ENCODE measurements around the gene RAB40AL. TPM values are rescaled to one million over a fixed set of nuclear protein-coding genes. Genes with fewer than 3 reads are reported as not detected.
"Not testable (repeated sequence)": the region's sequence is repeated elsewhere in the genome, so short reads cannot be mapped to it uniquely, and the experiment has no call there.

RAB40AL gene
- total RNA-seq, 2 experiments from 2014 or later: 0.21 TPM; not detected in 1

DNA sequence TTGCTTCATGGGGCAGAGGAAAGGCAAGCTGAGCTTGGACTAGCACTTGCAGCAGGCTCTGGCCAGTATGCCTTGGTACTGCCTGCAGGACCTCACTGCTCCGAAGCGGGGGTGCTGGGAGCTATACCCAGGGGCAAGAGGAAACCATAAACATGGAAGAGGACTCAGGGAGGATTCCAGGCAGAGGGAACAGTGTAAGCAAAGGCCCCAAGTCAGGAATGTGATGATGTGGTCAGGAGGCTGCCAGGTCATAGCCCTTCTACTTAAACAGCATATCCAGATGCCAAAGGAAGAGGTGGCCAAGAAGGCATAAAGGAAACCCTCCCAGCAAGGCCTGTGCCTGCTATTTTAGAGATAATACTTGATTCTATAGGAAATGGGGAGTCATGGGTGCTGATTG lies 31.1 kb downstream of the RAB40AL start:
- Mint-ChIP-seq H3K4me3 (no peak overlapping the region), H3K36me3 (peaks cover 2% of the 10 kb centered on the region), H3K9me3 (peaks cover 15% of the 10 kb centered on the region), H3K4me1 (no peaks in the 10 kb centered on the region), H3K27ac (no peak overlapping the region), H3K27me3 (peaks cover under 1% of the 10 kb centered on the region)
- no peak for DNase-seq

DNA sequence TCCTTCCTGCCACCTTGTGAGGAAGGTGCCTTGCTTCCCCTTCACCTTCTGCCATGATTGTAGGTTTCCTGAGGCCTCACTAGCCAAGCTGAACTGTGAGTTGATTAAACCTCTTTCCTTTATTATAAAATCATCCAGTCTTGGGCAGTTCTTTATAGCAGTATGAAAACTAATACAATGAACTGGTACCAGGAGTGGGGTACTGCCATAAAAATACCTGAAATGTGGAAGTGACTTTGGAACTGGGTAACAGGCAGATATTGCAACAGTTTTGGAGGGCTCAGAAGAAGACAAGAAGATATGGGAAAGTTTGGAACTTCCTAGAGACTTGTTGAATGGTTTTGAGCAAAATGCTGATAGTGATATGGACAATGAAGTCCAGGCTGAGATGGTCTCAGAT lies 34.5 kb downstream of the RAB40AL start:
- not testable (repeated sequence) for H3K36me3 Mint-ChIP-seq, H3K27me3 Mint-ChIP-seq, H3K4me1 Mint-ChIP-seq, H3K27ac Mint-ChIP-seq, DNase-seq, H3K4me3 Mint-ChIP-seq
- H3K9me3 Mint-ChIP-seq: peaks cover 21% of the 10 kb centered on the region

DNA sequence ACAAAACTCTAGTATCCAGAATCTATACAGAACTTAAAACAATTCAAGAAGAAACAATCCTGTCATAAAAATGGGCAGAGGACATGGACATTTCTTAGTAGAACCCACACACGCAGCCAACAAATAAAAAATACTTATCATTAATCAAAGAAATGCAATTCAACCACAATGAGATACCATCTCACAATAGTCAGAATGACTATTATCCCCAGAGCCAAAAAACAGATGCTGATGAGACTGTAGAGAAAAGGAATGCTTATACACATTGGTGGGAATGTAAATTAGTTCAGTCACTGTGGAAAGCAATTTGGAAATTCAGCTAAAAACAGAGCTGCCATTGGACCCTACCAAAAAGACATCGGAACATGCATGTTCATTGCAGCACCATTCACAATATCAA lies 37.9 kb downstream of the RAB40AL start:
- Mint-ChIP-seq H3K27me3 (peaks cover 5% of the 10 kb centered on the region), H3K9me3 (peaks cover 13% of the 10 kb centered on the region), H3K4me3 (no peak overlapping the region), H3K36me3 (peaks cover 2% of the 10 kb centered on the region), H3K27ac (no peak overlapping the region), H3K4me1 (no peaks in the 10 kb centered on the region)
- no peak for DNase-seq

DNA sequence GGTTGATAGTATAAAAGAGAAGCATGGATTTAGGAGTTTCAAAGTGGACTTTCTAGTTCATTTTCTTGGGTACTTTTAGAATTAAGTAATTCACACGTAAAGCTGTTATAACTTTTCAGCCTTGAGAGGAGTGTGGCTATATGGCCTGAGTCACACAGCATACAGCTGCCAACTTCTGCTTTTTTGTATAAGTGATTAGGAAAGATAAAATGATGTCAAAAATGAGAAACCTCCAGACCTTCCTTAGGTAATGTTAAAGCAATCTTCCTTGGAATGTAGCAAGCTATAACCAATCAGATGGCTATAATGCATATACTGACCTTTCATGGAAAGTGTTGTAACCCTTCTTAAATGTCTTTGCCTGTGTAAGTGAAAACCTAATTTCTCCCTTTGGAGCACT lies 39.2 kb downstream of the RAB40AL start:
- H3K36me3 Mint-ChIP-seq: no peaks in the 10 kb centered on the region
- no peak for DNase-seq
- H3K4me3 Mint-ChIP-seq: no peak overlapping the region
- peaks cover 5% of the 10 kb centered on the region for H3K27me3 Mint-ChIP-seq
- H3K9me3 Mint-ChIP-seq: peaks cover 7% of the 10 kb centered on the region
- no peaks in the 10 kb centered on the region for H3K4me1 Mint-ChIP-seq
- H3K27ac Mint-ChIP-seq: no peak overlapping the region

DNA sequence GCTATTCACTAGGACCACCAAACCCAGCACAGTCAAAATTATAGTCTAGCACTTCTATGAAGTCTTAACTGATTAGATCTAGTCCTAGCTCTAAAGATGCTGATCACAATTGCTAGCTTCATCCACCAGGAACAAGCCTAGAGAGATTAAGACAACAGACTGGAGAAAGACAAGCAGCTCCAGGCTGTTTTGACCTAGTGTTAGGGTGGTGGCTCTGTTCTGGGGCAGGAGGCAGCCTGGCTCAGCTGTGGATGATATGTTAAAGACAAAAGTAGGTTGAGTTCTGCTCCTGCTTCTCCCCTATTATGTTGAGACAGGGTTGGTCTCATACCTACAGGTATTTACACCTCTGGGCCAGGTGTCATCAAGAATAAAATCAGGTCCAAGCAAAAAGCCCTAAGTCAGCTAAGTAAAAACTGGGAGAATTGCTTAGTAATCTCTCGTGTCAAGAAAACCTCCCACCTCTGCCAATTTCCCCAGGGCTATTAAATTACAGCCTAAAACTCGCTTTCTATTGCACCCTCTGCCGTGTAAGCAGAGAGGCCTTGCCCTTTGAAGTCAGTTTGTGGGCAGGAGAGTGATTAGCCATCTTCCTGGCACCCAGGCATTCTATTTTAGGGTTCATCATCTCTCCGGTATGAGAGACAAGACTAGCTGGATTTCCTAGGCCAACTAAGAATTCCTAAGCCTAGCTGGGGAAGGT lies 39.9 kb downstream of the RAB40AL start:
- DNase-seq: no peak
- peaks cover 7% of the 10 kb centered on the region for H3K9me3 Mint-ChIP-seq
- H3K4me1 Mint-ChIP-seq: no peaks in the 10 kb centered on the region
- no peak overlapping the region for H3K4me3 Mint-ChIP-seq
- no peaks in the 10 kb centered on the region for H3K36me3 Mint-ChIP-seq
- no peak overlapping the region for H3K27ac Mint-ChIP-seq
- H3K27me3 Mint-ChIP-seq: peaks cover 5% of the 10 kb centered on the region

DNA sequence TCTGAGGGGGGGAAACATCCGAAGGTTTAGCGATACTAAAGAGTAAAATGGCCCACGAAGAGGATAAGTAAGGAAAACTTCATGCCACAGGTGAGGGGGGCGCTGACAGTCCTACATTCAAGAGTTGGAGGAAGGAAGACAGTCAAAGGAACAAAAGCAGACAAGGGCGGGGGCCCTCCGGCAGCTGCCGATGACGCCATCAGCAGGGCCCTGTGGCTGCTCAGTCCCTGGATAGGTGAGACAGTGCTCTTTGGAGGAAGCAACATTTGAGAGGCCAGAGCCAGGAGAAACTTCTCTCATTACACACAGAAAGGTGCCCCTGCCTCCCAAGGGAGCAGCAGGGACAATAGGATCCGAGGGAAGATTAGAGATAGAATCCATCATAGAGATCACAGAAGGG lies 41.5 kb downstream of the RAB40AL start:
- no peaks in the 10 kb centered on the region for H3K36me3 Mint-ChIP-seq
- no peak overlapping the region for H3K4me3 Mint-ChIP-seq

DNA sequence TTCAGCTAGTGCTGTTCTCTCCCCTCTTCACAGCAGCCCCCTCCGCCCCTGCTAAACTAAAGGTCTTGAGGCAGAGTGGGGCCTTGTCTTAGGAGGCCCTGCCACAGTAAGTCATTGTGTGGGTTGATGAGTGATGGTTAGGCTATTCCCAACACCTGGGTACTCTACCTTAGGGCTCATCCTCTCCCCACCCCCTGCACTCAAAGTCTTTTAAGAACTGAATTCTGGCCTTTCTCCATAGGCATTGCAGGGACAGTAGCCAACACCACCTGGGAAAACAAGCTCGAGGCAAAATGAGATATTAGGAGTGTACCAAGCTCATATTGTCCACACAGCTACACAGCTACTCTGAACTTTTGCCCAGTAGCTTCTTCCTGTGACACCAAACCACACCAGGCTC lies 42.5 kb downstream of the RAB40AL start:
- Mint-ChIP-seq H3K4me3 (no peak overlapping the region), H3K27me3 (no peaks in the 10 kb centered on the region), H3K9me3 (no peaks in the 10 kb centered on the region), H3K4me1 (no peaks in the 10 kb centered on the region), H3K36me3 (no peaks in the 10 kb centered on the region), H3K27ac (no peak overlapping the region)
- DNase-seq: no peak

More for the DNA sequence above, 41.5 kb downstream of the RAB40AL start:
- Mint-ChIP-seq H3K27ac (no peak overlapping the region), H3K4me1 (no peaks in the 10 kb centered on the region), H3K9me3 (peaks cover 3% of the 10 kb centered on the region), H3K27me3 (peaks cover 1% of the 10 kb centered on the region)
- no peak for DNase-seq

DNA sequence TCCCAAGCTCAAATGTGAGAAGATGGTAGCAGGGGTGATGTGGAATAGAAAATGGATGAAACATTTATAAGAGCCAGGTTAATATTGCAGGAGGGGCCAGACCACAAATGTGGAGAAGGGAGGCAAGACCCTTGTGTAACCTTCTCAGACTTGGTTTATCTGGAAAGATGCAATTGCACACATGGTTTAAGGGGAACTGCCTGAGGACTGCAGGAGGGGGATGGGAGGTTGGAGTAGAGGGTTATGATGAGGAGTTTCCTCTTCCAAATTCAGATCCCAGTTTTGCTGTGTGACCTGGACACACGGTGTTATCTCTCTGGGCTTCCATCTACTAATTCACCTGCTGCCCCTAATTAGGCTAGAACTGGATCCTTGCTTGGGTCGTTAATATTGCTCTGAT lies 46.1 kb downstream of the RAB40AL start:
- Mint-ChIP-seq H3K27me3 (no peaks in the 10 kb centered on the region), H3K36me3 (no peaks in the 10 kb centered on the region), H3K9me3 (no peaks in the 10 kb centered on the region), H3K27ac (no peak overlapping the region), H3K4me1 (no peaks in the 10 kb centered on the region), H3K4me3 (no peak overlapping the region)
- no peak for DNase-seq

DNA sequence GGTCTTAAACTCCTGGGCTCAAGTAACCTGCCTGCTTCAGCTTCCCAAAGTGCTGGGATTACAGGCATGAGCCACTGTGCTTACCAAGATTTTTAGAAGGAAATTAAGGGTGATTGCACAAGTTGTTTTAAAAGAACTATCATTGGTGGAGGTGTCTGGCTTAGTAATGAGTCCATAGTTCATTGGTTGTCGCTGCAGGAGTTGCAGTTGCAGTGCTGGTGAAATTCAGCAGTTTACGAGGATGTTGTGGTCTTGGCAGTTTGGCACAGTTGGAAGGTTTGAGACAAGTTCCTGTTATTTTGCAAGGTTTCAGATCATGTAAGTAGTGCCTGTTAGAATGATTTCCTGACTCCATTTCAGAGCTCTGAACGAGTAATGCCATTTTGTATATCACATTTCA lies 48.1 kb downstream of the RAB40AL start:
- DNase-seq: no peak
- no peak overlapping the region for H3K4me3 Mint-ChIP-seq
- H3K27ac Mint-ChIP-seq: no peak overlapping the region
- no peaks in the 10 kb centered on the region for H3K4me1 Mint-ChIP-seq
- H3K36me3 Mint-ChIP-seq: no peaks in the 10 kb centered on the region
- H3K27me3 Mint-ChIP-seq: no peaks in the 10 kb centered on the region
- no peaks in the 10 kb centered on the region for H3K9me3 Mint-ChIP-seq

Other genes starting within 250 kb of the RAB40AL start
- 1 to 10 TPM; 1.2 to 1.6 TPM for gene GPRASP2, start 224.8 kb upstream of the RAB40AL start, total RNA-seq
- gene GPRASP3, start 216.5 kb upstream of the RAB40AL start, total RNA-seq: 1 to 10 TPM; 3.2 to 3.3 TPM
- 1 to 10 TPM in 1 of 2 experiments, under 1 TPM in 1; 0.84 to 1.8 TPM for gene BEX1, start 126.9 kb downstream of the RAB40AL start, total RNA-seq
- gene NXF3, start 155.9 kb downstream of the RAB40AL start, total RNA-seq: not detected

Data from activated naive CD8-positive, alpha-beta T cell treated with anti-CD3 and anti-CD28 coated beads for 36 hours (primary cell).